ENCODE data around the gene CAMK1D.

CAMK1D gene

GRCh38 chr10:12500381-12501303, 151.3 kb downstream of the CAMK1D start:
- no peak for DNase-seq

GRCh38 chr10:12501324-12501723, 152.0 kb downstream of the CAMK1D start:
- DNase-seq = no peak

- no peak for DNase-seq
These were observed 152.6 kb downstream of the CAMK1D start for GRCh38 chr10:12501841-12502525.

DNA sequence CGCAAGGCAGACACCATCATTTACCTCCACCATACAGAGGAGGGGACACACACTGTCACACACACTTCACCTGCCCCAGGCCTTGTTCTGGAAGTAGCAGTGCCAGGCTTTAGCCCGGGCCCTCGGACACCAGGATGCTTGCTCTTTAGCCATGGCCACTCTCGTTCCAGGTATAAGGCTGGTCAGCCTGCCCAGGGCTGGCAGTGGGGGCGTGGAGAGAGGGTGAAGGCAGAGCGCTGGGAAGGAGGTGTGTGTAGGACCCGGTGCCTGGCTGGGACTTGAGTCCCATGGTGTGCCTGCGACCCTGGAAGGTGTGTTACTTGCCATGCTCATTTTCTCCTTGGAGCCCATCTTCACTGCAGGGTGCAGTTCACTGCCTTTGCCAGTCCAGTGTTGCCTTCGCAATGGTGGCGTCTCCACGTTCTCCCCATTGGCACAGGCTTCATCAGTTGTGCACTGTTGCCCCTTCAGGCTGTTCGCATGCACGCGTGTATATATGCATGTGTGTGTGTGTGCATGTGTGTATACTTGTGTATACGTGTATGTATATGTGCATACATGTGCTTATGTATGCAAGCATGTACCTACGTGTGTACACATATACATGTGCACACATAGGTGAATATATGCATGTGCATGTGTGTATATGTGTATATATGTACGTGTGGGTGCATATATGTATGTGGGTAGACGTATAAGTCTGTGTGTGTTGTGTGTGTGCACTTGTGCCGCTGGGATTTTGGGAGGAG, 153.4 kb downstream of the CAMK1D start:
- DNase-seq = no peak

GRCh38 chr10:12503311-12503710, 154.0 kb downstream of the CAMK1D start:
- no peak for DNase-seq

DNA sequence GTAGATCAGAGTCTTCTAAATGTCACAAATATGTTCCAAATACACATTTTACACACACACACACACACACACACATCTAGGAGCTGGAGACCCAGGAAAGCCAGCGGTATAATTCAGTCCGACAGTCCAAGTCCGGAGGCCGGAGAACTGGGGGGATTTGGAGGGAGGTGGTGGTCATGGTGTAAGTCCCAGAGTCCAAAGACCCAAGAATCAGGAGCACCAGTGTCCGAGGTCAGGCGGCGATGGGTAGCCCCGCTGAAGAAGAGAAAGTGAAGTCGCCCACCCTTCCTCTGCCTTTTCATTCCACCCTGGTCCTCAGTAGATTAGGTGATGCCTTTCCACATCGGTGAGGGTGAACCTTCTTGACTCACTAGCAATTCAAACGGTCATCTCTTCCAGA, 154.8 kb downstream of the CAMK1D start:
- no peak for DNase-seq

DNA sequence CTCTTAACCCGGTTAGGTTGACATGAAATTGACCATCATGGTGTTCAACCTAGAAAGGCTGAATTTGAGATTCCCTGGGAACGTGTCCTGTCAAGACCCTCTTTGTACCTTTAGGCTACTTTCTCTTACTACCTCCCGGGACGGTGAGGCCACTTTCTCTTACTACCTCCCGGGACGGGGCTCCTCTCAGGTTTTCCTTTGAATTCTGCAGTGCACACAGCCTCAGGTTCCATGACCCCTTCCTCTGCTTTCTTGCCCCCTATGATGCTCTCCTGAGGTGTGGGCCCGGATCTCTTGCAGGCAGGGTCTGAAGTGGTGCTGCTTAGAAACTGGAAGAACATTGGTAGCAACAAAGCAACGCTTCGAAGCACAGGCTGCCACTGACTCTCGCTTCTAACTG, 155.3 kb downstream of the CAMK1D start:
- DNase-seq = no peak

- DNase-seq = no peak
These were observed 156.3 kb downstream of the CAMK1D start for GRCh38 chr10:12505683-12506082.

GRCh38 chr10:12507165-12507850, 158.0 kb downstream of the CAMK1D start:
- DNase-seq = no peak

DNA sequence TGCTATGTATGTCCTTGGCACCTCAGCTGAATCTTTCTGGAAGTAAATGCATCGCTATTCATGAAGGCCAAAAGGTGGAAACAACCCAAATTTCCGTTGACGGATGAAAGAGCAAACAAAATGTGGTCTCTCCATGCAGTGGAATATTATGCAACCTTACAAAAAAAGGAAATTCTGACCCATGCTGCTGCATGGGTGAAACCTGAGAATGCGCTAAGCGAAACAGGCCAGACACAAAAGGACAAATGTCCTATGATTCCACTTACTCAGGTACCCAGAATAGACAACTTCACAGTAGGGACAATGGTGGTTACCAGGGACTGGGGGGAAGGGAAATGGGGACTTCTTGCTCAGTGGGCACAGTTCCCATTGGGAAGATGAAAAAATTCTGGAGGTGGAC, 158.8 kb downstream of the CAMK1D start:
- no peak for DNase-seq

- DNase-seq = peak in 1 of 5 experiments; percentile 29
These were observed 159.9 kb downstream of the CAMK1D start for GRCh38 chr10:12509016-12509793.

GRCh38 chr10:12509794-12510100, 160.4 kb downstream of the CAMK1D start:
- no peak for DNase-seq

DNA sequence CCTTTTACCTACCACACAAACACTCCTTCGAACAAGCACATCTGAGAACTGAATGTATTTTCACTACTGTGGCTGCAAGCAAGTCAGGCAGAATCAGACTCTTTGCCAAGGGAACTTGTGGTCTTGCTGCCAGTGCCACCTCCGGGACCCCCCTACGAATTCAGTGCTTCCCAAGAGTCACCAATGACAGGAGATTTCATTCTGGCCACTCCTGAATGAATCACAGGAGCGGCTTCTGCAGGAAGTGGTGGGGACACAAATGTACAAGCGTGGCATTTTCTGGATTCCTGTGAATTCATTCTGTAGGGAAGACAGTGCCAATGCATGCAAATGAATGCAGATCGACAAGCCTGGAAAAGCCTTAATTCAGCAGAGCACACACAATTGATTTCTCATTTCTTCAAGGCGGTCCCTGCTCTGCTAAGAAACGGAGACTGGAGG, 161.2 kb downstream of the CAMK1D start:
- no peak for DNase-seq

DNA sequence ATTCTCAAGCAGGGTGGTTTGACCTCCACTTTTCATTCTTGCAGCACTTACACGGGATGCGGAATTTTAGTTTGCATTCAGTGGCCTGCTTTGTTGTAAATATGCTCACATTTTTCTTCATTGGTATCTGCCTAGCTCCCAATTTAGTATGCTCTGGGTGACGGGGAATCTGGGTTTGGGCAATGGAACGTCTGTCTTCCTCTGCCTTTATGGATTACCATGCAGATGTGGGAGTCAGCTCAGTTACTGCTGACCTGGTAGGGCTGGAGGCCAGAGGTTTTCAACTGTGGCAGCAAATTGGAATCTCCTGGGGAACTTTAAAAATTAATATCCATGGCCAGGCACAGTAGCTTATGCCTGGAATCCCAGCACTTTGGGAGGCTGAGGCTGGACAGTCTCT, 161.6 kb downstream of the CAMK1D start:
- no peak for DNase-seq

DNA sequence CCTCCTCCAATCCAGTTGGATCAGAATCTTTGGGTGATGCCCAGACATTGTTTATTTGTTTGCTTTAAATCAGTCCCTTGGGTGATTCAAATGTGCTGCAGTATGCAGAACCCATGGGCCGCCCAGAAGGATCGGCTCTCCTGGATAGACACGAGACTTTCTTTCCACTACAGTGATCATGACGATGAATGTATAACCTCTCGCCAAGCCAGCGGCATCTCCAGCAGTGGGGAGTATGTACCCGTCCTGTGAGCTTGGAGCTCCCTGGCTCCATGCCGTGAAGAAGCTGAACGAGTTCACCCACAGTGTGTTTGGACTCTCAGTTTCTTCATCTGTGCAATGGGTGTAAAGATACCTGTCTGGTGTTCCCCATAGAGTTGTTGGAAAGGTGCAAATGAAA, 162.3 kb downstream of the CAMK1D start:
- DNase-seq = no peak

DNA sequence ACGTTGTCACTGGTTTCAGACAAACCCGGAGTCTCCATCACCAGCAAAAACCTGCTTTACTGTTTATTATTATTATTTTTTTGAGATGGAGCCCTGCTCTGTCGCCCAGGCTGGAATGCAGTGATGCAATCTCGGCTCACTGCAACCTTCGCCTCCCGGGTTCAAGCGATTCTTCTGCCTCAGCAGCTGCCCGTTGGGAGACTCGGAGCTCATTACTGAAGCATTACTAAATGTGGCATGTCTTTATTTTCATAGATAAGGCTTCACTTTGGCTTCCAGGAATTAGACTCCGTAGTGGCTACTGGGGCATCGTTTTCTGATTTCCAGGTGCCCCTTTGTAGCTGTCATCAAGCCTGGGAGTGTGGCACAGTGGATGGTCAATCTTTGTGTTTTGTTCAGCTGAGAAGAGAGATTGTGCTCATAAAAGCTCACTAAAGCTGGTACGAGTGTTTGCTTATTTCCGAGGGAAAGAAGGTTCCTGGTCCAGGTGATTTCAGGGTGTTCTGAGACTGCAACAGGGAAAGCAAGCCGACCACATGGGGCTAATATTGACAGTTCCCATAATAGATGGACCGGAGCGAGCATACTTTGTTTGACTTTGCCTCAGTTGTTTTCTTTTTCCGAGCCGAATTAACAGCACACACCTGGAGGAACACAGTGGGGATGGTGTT, 163.1 kb downstream of the CAMK1D start:
- no peak for DNase-seq

DNA sequence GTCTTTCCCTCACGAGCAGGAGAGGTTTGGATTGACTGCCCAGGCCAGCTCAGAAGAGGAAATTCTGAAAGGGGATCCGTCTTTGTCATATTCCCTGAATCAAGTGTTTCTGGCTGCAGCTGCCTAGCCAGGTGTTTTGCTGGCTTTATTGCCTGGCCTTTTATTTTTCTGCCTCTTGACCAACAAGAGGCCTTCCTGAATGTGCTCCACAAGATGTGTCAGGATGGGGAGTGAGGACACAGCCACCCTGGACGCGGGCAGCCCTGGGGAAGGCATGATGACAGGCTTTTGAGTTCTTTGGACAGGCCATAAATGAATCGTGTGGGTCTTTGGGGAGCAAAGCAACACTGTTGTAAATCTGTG, 163.6 kb downstream of the CAMK1D start:
- no peak for DNase-seq

- peak in 1 of 5 experiments; percentile 37 for DNase-seq
These were observed 164.7 kb downstream of the CAMK1D start for GRCh38 chr10:12513775-12514673.

DNA sequence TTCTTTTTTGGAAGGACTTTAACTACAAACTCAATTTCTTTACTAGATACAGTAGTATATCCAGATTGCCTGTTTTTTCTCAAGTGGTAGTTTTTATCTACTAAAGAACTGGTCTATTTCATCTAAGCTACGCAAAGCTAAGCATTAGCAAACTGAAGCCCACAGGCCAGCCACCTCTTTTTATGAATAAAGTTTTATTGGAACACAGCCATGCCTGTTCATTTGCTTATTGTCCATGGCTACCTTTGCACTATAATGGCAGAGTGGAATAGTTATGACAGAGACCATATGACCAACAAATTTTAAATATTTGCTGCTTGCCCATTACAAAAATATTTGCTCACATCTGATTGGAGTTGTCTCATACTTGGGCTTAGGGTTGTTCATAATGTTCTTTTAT, 168.7 kb downstream of the CAMK1D start:
- DNase-seq = no peak

DNA sequence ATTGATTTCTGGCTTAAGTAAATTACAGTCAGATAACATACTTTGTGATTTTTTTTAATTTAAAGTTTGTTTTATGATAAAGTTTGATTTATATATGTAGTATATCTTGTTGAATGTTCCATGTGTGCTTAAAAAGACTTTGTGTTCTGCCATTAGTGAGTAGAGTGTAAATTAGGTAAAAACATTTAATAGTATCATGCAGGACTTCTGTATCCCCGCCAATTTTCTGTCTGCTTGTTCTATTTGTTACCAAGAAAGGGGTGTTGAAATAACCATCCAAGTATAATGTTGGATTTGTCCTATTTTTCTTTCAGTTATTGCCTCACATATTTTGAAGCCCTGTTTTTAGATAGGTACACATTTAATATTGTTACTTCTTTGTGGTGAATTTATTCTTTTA, 172.1 kb downstream of the CAMK1D start:
- no peak for DNase-seq

Data from T-helper 2 cell (primary cell).